SK-N-SH treated with all-trans-retinoic acid at 6 μM for 48 hours (cell line): Measurements from ENCODE around the gene HPCAL4.

ENCODE experiments used
- ARNTL ChIP-seq: fragments of 450-650 bp; formaldehyde crosslinking; IDR thresholded peaks from 2 replicates; pipeline ENCODE4 v1.5.0; 2020; ENCODE audit warnings: low read depth, mild to moderate bottlenecking, moderate library complexity, borderline replicate concordance
- BACH2 ChIP-seq: fragments of 250-450 bp; sonication (Bioruptor Pico); IDR thresholded peaks from 2 replicates; pipeline ENCODE4 v1.9.0; 2021; ENCODE audit warnings: mild to moderate bottlenecking, borderline replicate concordance
- CSDC2 ChIP-seq: fragments of 250-450 bp; sonication (Bioruptor Pico); IDR thresholded peaks from 2 replicates; pipeline ENCODE4 v1.5.0; 2020; ENCODE audit warnings: mild to moderate bottlenecking, moderate library complexity
- CSRNP3 ChIP-seq: fragments of 250-450 bp; sonication (Bioruptor Pico); IDR thresholded peaks from 2 replicates; pipeline ENCODE4 v1.5.1; 2021; ENCODE audit warnings: mild to moderate bottlenecking, moderate library complexity
- GLIS3 ChIP-seq: fragments of 250-450 bp; sonication (Bioruptor Pico); IDR thresholded peaks from 2 replicates; pipeline ENCODE4 v1.5.0; 2020; ENCODE audit warnings: mild to moderate bottlenecking, moderate library complexity
- OSR1 ChIP-seq: fragments of 250-450 bp; sonication (Bioruptor Pico); IDR thresholded peaks from 2 replicates; pipeline ENCODE4 v1.8.0; 2022; ENCODE audit warnings: moderate library complexity, mild to moderate bottlenecking, inconsistent platforms
- PATZ1 ChIP-seq: fragments of 250-450 bp; sonication (Bioruptor Pico); IDR thresholded peaks from 2 replicates; pipeline ENCODE4 v1.8.0; 2020; ENCODE audit warnings: mild to moderate bottlenecking, moderate library complexity, borderline replicate concordance
- RARB ChIP-seq: fragments of 250-450 bp; sonication (Bioruptor Pico); IDR thresholded peaks from 2 replicates; pipeline ENCODE4 v1.8.0; 2021; ENCODE audit warnings: mild to moderate bottlenecking, moderate library complexity
- ZFP30 ChIP-seq: fragments of 450-650 bp; formaldehyde crosslinking; IDR thresholded peaks from 2 replicates; pipeline ENCODE4 v1.5.0; 2022; ENCODE audit warnings: mild to moderate bottlenecking, moderate library complexity
- ZNF565 ChIP-seq: fragments of 450-650 bp; formaldehyde crosslinking; conservative IDR thresholded peaks from 2 replicates; pipeline ENCODE4 v1.5.0; 2020; ENCODE audit warnings: low read depth, mild to moderate bottlenecking, moderate library complexity
- TF ChIP-seq, protein P1 (sequence below): fragments of 250-450 bp; sonication (Bioruptor Pico); IDR thresholded peaks from 2 replicates; pipeline ENCODE4 v1.5.0; 2020; ENCODE audit warnings: mild to moderate bottlenecking, moderate library complexity

DNA sequence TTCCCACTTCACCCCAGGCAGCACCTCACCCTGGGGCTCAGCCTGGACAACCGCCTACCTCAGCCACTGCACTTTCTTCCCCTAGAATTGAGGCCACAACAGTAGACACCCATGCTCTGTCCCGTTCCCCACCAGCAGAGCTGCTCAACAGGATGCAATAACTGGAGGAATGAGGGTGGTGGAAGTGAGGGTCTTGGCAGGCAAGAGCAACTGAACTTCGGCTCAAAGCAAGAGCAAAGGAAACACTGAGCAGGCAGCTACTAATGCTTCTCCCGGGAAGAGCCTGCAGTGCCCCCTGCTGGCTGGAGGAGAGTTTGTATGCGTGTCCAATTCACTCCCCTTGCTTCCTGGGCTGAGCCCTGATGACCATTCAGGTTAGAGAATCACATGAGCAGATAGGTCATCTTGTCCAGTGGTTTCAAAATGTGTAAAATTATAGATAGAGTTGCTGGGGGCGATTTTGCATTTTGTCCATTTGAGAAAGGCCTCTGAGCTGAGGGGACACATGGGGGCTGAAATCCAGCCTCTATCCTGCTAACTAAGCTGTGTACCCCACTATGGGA lies 33.2 kb downstream of the HPCAL4 start:
- TF ChIP-seq ARNTL (no peak), RARB (no peak), ZFP30 (CRISPR knock-in tag) (no peak), CSRNP3 (no peak), ZNF565 (CRISPR knock-in tag) (no peak), PATZ1 (CRISPR knock-in tag) (no peak), GLIS3 (no peak), BACH2 (CRISPR knock-in tag) (no peak), OSR1 (CRISPR knock-in tag) (no peak), CSDC2 (CRISPR knock-in tag) (no peak)
- TF ChIP-seq, protein P1, sequence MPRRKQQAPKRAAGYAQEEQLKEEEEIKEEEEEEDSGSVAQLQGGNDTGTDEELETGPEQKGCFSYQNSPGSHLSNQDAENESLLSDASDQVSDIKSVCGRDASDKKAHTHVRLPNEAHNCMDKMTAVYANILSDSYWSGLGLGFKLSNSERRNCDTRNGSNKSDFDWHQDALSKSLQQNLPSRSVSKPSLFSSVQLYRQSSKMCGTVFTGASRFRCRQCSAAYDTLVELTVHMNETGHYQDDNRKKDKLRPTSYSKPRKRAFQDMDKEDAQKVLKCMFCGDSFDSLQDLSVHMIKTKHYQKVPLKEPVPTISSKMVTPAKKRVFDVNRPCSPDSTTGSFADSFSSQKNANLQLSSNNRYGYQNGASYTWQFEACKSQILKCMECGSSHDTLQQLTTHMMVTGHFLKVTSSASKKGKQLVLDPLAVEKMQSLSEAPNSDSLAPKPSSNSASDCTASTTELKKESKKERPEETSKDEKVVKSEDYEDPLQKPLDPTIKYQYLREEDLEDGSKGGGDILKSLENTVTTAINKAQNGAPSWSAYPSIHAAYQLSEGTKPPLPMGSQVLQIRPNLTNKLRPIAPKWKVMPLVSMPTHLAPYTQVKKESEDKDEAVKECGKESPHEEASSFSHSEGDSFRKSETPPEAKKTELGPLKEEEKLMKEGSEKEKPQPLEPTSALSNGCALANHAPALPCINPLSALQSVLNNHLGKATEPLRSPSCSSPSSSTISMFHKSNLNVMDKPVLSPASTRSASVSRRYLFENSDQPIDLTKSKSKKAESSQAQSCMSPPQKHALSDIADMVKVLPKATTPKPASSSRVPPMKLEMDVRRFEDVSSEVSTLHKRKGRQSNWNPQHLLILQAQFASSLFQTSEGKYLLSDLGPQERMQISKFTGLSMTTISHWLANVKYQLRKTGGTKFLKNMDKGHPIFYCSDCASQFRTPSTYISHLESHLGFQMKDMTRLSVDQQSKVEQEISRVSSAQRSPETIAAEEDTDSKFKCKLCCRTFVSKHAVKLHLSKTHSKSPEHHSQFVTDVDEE: peak; percentile 23; the same call in 1 of the 2 replicates
